Bladder microvascular endothelial cell (primary cell): Measurements from ENCODE around the gene GPR65. TPM values are rescaled to one million over a fixed set of nuclear protein-coding genes. Genes with fewer than 3 reads are reported as not detected.

Experiments used
- total RNA-seq: library from RNA; depleted of rRNA; stranded (reverse); fragments of >200 nt; gene quantifications from 2 replicates; pipeline ENCODE4 v1.2.3, GENCODE V29; 2014

GPR65 gene
- 0.44 TPM in 1 of 2 replicates, not detected in the other for total RNA-seq

DNA sequence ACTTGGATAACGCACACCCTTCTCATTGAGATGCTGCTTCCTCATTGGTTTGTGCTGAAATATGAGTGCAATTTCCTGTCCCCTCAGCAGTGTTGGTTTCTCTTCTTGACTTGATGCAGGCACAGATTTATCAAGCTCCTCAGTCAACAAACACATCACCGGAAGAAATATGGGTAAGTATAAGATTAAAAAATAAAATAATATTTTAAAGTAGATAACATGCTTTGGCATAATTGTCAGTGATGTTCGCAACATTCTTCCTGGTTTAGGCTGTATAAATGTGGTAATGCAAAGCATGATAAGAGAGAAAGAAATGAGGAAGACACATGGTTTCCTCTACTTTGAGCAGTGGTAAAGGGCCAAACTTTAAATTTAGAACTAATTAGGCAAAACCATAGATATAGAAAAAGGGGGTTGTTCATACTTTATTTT, at the start of gene GPR65:
Gene GPR65, plus strand, starts transcription at position 86 of the 432 bp plus-strand sequence. CDS start 5,713 bp downstream, outside the sequence.

DNA sequence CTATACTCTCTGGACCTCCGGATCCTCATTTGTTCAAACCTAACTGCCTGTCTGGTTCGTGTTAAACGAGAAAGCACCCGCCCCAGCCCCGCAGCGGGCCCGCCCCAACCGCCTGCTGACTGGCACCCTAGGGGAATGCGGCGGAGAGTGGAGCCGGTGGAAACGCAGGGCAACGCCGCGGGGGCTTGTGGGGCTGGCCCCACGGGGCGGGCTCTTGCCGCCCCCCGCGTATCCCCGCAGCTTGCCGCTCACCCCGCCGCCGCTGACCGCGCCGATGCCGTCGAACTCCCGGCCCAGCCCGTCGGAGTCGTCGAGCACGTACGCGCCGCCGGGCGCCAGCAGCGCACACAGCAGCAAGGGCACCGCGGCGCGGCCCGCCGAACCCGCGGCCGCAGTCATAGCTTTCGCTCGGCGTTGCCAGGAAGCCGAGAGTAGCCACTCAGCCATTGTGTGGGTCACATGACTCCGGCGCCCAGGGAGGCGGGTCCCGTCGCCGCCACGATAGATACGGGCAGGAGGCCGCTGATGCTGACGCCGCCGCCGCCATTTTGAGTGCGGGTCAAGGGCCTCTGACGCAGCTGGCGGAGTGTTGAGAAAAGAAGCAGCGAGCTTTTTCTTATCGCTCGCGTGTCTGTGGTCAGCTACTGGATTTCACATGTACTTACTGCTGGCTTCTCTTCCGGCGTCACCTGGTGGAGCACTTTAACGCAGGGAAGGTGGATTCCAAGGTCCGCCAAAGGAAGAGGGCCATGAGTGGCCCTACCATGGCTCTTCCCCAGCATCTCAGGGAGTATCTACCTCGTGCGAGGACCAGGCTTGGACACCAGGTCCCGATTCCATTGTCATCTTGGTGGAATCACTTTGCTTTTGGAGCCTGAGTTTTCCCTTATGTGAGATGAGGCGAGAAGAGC, 12.0 kb upstream of the GPR65 start, which contains the start of gene GALC:
Gene GALC, minus strand, starts transcription at position 465 of the 911 bp plus-strand sequence. Its CDS starts 18 bp downstream, at position 447.

Other genes starting within 250 kb of the GPR65 start
- 11.8 and 17.1 TPM in 2 replicates for gene GALC, start 12.0 kb upstream of the GPR65 start, total RNA-seq